Parietal lobe (tissue), 1 donor: ENCODE results near the gene ADRA2B. TPM values are rescaled to one million over a fixed set of nuclear protein-coding genes. Genes with fewer than 3 reads are reported as not detected.

Experiments used
- total RNA-seq: library from RNA; depleted of rRNA; stranded (reverse); fragments of >200 nt; gene quantifications from one replicate; pipeline ENCODE4 v1.2.3, GENCODE V29; 2014

The ADRA2B gene
- not detected for total RNA-seq

DNA sequence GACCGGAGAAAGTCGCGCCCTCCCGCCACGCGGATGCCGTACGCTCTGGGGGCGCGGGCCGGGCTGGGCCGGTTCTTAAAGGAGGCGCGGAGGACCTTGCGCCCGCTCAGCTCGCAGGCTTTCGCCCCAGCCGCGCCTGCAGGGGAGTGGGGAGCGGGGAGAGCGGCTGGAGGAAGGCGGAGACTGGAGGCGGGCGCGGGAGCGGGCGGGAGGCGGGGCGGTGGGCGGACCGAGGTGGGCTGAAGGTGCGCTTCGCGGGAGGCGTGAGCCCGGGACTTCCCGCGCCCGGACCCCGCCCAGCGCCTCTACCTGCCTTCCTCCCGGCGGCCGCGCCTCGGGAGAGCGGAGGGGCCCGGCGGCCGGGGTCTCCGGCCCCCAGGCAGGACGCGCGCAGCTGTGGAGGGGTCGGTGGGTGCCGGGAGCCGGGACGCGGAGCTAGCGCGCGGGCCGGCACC is at the start of gene ADRA2B:
ADRA2B (minus strand) TSS at position 148 of the 455 bp plus-strand sequence. CDS start 422 bp downstream, outside the sequence.

GRCh38 chr2:96145036-96145847 is 28.9 kb upstream of the ADRA2B start, which contains the start of gene DUSP2:
DUSP2 (minus strand) TSS chr2:96145440; CDS start chr2:96145354, 86 bp downstream.

GRCh38 chr2:96138179-96139145 is 22.1 kb upstream of the ADRA2B start, which contains the start of gene ASTL:
ASTL (minus strand) TSS chr2:96138502; CDS start chr2:96138436, 66 bp downstream.

Other genes starting within 250 kb of the ADRA2B start
- 589 TPM for gene ANKRD36C, start 124.7 kb downstream of the ADRA2B start, total RNA-seq
- 3.1 TPM for gene GPAT2, start 81.7 kb downstream of the ADRA2B start, total RNA-seq
- gene ASTL, start 21.9 kb upstream of the ADRA2B start, total RNA-seq: not detected
- gene DUSP2, start 28.9 kb upstream of the ADRA2B start, total RNA-seq: 4.4 TPM
- 183 TPM for gene STARD7, start 92.3 kb upstream of the ADRA2B start, total RNA-seq
- 21.3 TPM for gene TMEM127, start 149.4 kb upstream of the ADRA2B start, total RNA-seq
- 93.9 TPM for gene CIAO1, start 149.7 kb upstream of the ADRA2B start, total RNA-seq
- 102 TPM for gene SNRNP200, start 189.0 kb upstream of the ADRA2B start, total RNA-seq
- 4.7 TPM for gene ITPRIPL1, start 208.7 kb upstream of the ADRA2B start, total RNA-seq
- gene NCAPH, start 219.2 kb upstream of the ADRA2B start, total RNA-seq: 5.6 TPM